HG02973 (cell line): ENCODE data around the gene KLHL3.
"Not testable (repeated sequence)": the region's sequence is repeated elsewhere in the genome, so short reads cannot be mapped to it uniquely, and the experiment has no call there.

Experiments
- ATAC-seq: cut with Tn5 transposase; IDR thresholded peaks from one replicate; pipeline ENCODE4 v1.9.1; 2021; ENCODE audit warnings: moderate library complexity; ENCODE audit not compliant: unreplicated experiment

The KLHL3 gene

GRCh38 chr5:137735555-137736284 lies at the start of gene KLHL3:
TSS of gene KLHL3 (minus strand) at chr5:137736089. CDS start at chr5:137735646, 443 bp downstream.
- ATAC-seq = peak; percentile 59

GRCh38 chr5:137782984-137783536 lies 47.2 kb upstream of the KLHL3 start:
- ATAC-seq = no peak

GRCh38 chr5:137782055-137782454 lies 46.2 kb upstream of the KLHL3 start:
- ATAC-seq = no peak

GRCh38 chr5:137778772-137779564 lies 43.1 kb upstream of the KLHL3 start:
- ATAC-seq = no peak

- ATAC-seq = not testable (repeated sequence)
Observed at GRCh38 chr5:137767937-137768336, 32.0 kb upstream of the KLHL3 start.

- ATAC-seq = no peak
Observed at GRCh38 chr5:137761566-137761965, 25.7 kb upstream of the KLHL3 start.

- no peak for ATAC-seq
Observed at GRCh38 chr5:137760719-137761516, 25.0 kb upstream of the KLHL3 start.

- ATAC-seq = no peak
Observed at GRCh38 chr5:137760294-137760693, 24.4 kb upstream of the KLHL3 start.

GRCh38 chr5:137758715-137759306 lies 22.9 kb upstream of the KLHL3 start:
- peak; percentile 40 for ATAC-seq

- no peak for ATAC-seq
Observed at GRCh38 chr5:137758121-137758520, 22.2 kb upstream of the KLHL3 start.

GRCh38 chr5:137757634-137758033 lies 21.7 kb upstream of the KLHL3 start:
- no peak for ATAC-seq

- ATAC-seq = peak; percentile 11
Observed at GRCh38 chr5:137754961-137755762, 19.3 kb upstream of the KLHL3 start.

- ATAC-seq = peak; percentile 73
Observed at GRCh38 chr5:137754188-137754960, 18.5 kb upstream of the KLHL3 start, which contains the start of gene HNRNPA0. TSS of gene HNRNPA0 (minus strand) at chr5:137754363. CDS start at chr5:137754066, 297 bp downstream.

GRCh38 chr5:137753691-137754187 lies 17.9 kb upstream of the KLHL3 start:
- peak; percentile 8 for ATAC-seq

GRCh38 chr5:137752905-137753690 lies 17.2 kb upstream of the KLHL3 start:
- ATAC-seq = no peak

GRCh38 chr5:137751869-137752491 lies 16.1 kb upstream of the KLHL3 start:
- ATAC-seq = no peak

GRCh38 chr5:137750436-137750835 lies 14.5 kb upstream of the KLHL3 start:
- no peak for ATAC-seq

- no peak for ATAC-seq
Observed at GRCh38 chr5:137747848-137748247, 12.0 kb upstream of the KLHL3 start.
